HG02759 (cell line): ENCODE data around the gene SCD.

ENCODE experiments used
- ATAC-seq: cut with Tn5 transposase; IDR thresholded peaks from one replicate; pipeline ENCODE4 v1.9.1; 2021; ENCODE audit warnings: mild to moderate bottlenecking, moderate library complexity; ENCODE audit not compliant: unreplicated experiment

SCD gene

DNA sequence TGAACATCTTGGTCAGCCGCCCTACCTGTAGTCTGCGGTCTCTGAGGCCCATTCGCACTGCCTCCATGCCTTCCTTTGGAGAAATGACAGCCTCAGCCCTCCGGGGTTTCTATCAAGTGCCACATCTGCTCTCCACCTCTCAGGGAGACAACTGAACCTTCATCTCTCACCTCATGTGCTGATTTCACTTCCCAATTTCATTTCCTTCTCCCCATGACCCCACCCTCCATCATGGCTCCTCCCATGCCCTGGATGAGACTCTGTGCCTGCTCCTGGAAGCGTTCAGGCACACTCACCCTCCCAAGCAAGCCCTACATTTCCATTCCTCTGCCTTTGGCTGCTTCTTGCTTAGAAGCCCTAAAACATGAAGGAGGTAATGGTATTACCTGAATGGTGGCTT lies 7.8 kb upstream of the SCD start:
- peak; percentile 48 for ATAC-seq

DNA sequence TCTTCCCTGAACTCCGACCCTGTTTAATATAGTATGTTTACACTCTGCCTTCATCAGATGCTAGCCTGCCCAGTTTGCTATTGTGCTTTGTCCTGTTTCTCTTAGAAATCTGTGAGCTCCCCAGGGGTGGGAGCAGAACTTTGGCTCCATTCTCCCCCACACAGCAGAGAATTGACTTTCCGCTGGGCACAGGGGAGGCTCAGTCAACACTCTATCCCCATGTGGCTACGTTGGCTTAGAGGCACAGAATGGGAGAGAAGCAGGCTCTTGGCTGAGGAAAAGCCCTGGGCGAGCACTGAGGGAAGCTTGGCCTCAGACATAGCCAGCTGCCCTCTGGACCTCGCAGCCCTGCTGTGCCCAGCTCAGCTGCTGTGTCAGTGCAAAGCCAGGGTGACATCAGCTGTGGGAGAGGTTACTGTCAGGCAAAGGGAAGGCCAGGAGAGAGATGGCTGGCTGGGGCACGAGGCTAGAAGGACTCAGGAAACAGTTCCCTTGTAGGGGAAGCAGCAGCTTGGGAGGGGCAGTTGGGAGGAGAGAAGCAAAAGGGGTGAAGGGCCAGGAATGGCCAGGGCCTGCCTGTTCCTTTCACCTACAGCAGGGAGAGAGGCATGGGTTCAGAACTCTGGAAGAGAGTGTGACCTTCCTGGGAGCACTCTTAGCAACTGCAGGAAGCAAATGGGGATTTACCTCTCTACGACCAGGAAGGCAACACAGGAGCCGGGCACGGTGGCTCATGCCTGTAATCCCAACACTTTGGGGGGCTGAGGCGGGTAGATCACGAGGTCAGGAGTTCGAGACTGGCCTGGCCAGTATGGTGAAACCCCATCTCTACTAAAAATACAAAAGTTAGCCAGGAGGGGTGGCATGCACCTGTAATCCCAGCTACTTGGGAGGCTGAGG lies 5.8 kb upstream of the SCD start:
- no peak for ATAC-seq

DNA sequence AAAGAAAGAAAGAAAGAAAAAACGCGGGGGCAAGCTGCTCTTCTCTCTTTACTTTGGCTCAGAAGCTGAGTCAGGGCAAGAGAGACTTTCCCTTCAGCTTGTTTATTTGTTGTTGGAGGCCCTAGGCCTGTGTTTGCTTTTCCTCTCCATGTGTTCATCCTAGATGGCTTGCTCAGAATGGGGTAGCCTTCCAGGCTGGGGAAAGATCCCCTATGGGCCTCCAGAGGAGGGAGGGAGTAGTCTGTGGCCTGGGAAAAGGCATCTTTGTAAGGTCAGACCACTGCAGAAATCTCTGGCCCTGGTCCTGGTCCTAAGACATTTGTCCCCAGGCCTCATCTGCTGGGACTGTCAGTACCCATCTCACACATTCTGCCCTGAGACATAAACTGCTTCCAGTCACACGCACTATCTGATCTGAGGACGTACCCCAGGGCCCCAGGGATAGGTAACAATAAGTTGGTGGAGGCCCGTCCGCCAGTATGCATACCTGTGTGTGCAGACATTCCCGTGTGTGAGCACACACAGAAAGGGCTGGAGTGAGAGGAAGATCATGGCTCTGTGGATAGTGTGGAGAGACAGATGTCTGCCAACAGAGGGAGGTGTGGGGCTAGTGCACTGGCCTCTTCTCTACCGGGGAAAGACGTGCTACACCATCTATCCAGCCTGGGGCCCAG lies 4.9 kb upstream of the SCD start:
- ATAC-seq, result no peak

DNA sequence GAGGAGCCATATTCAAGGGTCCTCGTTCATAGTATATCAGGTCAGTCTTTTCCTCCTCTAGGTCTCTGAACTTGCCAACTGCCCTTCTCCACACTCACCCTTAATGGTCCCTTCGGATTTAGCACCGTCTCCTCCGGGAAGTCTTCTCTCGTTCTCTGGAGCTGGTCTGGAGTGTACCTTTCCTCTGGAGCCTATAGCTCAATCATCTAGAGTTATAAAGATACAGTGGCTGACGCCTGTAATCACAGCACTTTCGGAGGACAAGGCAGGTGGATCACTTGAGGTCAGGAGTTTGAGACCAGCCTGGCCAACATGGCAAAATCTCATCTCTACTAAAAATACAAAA lies 4.4 kb upstream of the SCD start:
- ATAC-seq, result no peak

DNA sequence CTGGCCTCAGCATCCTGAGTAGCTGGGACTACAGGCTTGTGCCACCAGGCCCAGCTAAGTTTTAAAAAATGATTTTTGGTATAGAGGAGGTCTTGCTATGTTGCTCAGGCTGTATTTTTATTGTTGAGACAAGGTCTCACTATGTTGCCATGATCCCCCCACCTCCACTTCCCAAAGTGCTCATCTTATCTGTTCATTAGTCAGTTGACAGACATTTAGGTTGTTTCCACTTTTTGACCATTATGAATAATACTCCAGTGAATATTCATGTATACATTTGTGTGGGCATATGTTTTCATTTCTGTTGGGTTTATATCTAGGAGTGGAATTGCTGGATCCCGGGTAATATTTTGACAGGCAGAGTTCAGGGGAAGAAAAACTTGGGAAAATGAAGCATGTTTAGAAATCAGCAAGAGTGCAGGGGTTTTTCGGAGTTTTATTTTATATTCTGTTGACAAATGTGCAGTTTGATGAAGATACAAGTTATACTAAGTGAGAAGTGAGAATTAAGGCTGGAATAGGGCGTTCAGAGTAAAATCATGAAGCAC lies 2.7 kb upstream of the SCD start:
- no peak for ATAC-seq

DNA sequence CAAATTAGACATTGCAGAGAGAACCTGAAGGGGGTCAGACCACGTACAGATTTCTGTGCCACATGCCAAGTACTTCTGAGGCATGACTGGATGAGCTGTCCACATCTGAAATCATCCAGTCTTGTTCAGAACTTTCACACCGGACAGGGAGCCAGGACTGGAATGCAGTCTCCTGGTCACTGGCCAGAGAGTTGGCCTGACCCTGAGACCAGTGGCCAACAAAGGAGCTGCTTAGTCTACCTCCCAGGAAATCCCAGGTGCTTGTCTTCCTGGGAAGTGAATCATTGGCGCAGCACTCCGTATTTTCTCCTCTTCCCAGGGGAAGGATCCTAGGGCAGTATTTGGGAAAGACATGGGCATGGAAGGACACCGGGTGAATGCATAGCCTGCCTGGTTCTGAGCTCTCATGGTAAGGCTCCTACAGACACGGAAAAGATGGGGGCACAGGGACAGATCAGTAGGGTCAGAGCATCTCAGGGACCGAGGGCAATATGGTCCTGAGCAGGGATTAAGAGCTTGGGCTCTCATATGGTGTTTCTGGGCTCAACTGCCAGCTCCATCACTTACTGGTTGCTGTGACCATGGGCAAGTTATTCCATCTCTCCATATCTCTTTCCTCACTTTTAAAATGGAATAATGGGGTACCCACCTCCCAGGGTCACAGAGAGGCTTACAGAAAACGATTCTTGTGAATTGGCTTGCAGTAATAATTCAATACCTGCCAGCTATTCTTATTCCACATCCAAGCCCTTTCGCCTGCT lies 1.3 kb upstream of the SCD start:
- ATAC-seq, result no peak

DNA sequence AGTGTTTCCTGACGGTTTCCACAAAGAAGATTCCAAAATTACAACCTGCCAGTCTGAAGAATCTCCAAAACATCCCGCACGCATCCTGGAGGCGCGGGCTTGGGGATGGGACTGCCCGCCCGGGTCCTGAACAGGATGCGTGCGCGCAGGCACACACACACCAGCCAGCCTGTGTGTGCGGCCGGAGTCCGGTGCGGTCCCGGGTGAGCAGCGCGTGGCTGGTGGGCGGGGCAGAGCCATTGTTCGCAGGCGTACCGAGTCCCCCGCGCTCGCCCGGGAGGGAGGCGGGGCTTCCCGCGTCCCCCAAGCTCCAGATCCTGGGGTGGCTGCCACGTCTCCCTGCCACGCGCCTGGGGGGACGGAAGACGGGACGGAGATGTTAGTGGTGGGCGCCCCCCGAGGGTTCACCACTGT lies 675 bp upstream of the SCD start:
- ATAC-seq, result peak; percentile 62

DNA sequence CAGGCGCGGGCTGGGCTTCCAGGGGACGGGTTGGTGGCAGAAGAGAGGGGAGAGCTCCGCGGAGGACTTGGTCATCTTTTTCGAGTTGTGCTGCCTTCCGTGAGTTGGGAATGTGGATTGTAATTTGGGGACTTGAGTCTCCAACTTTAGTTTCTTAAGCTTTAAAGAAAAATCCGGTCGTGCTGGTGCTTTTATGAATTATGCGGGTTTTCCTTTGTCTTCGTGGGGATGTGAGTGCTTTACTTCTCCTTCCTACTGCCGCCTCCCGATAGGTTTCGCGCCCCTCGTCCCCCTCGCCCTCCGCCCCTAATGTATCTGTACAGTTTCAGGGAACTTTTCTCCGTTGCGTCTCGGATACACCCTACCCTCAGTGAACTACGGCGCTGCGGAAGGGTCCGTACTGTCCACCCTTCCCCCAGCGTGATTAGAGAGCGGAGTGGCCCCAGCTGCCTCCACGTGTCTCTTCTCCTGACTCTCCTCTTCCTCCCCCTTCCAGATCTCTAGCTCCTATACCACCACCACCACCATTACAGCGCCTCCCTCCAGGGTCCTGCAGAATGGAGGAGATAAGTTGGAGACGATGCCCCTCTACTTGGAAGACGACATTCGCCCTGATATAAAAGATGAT lies 649 bp downstream of the SCD start:
- no peak for ATAC-seq

DNA sequence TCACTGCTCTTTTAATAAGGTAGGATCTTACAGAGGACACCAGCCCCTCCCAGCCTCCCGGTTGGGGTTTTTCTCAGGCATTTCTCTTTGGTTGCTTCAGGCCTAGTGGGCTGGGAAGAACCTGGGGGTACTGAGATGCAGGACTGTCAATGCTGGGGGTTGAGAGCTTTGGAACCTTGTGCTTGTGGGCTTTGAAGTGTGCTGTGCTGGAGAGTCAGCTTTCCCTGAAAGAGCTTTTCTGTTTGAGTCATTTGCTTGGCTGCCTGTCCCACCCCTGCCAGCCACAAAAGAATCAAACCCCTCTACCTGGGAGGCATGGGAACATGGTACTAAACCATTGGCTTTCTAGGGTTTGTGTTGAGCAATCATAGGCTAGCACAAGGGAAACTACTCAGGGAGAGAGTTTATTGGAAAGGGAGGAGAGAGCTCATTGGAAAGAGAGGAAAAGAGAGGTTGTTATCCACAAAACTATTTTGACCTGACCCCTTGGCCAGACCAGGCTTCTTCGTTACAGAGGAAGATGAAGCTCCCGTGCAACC lies 1.4 kb downstream of the SCD start:
- ATAC-seq, result no peak

DNA sequence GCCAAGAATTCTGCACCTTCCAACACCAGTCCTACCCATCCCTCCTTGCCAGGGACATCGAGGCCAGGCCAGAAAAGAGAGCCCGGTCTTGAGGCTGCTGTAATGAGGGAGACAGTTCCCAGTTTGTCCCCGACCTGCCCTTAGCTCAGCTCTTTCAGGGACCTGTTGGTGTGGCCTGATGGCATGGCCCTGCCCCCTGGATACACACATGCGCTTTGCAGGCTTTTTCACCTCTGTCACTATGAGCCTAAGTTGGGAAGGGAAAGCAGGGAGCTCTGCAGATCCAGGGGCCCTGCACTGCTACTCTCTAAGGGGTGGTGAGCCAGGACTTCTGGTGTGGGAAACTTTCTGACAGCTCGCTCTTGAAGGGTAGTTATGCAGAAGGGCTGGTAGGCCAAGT lies 2.1 kb downstream of the SCD start:
- no peak for ATAC-seq

DNA sequence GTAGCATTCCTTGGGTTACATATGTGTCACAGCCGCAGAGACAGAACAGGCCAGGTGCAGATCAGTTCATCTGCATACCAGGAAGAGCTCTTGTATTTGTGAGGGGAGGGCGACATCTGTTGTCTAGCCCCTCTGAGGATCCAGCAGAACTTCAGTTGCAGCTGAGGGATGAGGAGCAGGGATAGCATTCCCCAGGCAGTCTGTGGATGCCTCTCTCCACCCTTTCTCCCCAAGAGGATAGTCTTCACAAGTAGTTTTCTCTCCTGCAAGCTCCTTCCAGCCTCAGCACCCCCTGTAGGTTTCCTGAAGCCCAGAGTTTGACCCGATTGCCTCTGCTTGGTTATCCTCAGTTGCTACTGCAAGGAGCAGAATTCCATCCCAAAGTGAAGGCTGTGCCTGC lies 2.6 kb downstream of the SCD start:
- no peak for ATAC-seq

DNA sequence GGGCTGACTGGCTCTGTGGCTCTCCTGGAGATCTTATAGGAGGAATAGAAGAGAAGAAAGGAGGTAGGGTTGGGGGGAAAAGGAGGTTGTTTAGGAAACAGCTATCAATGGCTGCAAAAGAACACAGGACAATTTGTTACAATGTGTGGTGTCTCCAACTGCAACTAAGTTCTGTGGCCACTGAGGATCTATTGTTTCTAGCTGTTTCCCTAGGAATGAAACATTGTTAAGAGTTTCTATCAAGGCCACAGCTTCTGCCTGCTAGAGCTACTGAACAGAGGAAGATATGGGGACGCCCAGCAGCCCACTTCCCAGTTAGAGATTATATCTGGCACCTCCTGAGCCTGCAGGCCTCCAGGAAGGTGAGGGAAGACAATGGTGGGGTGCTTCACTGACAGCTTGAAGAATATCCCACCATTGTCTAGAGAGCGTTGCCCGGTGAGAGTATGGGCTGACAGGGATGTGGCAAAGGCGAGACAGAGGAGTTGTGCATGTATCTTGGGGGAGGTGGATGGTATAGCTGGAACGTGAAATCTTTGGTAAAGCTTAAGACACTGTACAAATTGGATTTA lies 4.0 kb downstream of the SCD start:
- ATAC-seq, result no peak

DNA sequence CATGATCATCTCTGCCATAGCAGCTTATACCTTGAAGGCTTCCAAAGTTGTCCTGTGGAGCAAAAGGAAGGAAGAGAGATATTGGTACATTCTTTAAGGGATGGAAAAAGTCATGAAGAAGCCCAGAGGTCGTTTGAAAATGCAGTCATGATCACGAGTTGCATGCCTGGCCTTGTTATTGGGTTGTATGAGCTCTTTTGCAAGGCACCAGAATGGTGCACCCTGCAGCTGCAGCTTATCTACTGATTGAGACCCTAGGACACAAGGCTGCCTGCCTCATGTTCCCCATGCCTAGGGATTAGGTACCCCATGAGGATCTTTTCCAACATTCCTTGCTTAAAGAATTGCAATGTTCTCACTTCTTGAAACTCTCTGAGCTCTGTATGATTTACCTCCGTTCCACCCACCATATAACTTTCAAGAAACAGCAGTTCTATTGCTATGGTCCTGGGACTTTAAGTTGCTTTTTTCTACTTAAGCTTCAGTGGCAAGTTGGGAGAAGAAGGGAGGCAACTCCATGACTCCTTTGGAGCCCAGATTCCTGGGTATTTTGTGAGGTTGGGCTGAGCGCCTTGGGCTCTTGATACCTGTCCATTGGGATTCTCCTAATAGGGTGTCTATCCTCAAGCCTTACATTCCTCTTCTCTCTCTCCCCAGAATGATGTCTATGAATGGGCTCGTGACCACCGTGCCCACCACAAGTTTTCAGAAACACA lies 6.9 kb downstream of the SCD start:
- no peak for ATAC-seq

DNA sequence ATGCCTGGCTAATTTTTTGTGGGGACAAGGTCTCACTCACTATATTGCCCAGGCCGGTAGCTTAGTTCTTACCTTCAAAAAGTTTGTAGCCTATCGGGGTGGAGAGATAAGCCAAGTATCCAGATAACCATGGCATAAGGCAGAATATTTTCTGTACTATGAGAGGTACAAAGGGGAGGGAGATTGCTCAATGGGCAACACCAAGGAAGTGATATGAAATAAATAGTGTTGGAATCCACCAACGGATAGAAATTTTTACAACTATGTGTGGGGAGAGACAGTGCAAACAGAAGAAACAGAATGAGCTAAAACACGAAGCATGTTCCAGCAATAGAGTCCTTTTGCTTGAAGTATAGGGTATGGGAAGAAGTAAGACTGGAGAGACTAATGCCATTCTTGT lies 8.1 kb downstream of the SCD start:
- no peak for ATAC-seq

DNA sequence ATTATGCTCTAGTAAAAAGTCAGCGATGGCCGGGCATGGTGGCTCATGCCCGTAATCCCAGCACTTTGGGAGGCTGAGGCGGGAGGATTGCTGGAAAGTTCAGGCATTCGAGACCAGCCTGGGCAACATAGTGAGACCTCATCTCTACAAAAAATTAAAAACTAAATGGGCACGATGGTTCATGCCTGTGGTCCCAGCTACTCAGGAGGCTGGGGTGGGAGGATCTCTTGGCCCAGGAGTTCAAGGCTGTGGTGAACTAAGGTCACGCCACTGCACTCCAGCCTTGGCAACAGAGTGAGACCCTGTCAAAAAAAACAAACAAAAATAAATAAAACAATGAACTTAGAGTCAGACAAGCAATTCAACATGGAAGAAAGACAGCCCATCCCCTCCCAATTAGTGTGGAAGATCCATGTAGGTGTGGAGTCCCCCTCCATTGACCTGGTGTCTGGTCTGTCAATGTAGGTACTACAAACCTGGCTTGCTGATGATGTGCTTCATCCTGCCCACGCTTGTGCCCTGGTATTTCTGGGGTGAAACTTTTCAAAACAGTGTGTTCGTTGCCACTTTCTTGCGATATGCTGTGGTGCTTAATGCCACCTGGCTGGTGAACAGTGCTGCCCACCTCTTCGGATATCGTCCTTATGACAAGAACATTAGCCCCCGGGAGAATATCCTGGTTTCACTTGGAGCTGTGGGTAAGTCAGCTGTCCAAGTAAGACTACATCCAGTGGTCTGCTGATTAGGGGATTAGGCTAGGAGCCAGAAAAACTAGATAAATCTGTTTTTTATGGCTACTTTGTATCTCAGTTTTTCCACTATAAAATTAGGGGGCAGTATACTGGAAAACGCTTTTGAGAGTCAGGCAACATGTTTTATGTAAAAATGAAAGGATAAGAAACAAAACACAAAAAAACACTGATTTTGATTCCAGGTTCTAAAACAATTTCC lies 9.3 kb downstream of the SCD start:
- no peak for ATAC-seq

DNA sequence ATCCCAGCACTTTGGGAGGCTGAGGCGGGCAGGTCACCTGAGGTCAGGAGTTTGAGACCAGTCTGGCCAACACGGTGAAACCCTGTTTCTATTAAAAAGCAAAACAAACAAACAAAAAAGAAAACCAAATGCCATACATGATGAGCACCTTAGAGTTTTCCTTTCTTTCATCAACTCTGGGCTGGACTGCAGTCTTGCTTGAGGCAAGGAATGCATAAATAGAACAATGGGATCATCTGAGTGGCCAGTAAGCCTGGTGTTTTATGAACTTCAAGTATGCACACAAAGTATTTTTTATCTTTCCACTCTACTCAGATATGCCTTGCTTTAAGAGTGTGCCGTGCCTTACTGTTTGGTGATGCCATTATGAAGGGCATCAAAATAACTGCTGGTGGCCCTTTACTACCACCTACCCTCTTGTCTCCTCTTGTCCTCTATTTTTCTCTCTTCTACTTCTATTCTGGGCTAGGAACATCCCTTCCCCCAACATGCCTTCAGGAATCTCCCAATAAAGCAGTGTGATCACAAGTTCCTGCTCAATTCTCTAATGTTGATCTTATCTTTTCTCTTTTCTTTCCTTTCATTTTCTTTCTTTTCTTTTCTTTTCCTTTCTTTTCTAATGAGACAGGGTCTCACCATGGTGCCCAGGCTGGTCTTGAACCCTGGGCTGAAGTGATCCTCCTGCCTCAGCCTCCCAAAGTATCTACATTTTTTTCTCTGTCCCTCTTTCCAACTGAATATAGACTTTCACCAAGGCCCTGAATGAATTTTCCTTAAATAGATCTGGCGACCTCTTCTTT lies 10.2 kb downstream of the SCD start:
- ATAC-seq, result no peak

DNA sequence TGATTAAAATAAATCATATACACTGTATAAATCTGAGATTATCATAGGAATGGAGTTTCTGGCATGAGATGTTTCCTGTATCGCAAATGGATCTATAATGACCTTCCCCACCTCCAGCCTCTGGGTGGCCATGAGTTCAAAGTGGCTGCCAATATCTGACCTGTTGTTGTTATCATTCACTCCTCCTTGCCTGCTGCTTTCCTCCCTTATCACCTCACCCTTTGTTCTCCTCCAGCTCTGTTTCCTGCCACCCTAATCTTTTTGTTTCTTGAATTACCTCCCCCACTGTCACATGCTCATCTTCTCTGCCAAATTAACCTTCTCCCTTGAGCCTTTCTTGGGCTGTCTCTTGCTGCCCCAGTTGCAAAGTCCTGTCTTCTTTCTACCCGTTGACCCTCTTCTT lies 12.0 kb downstream of the SCD start:
- no peak for ATAC-seq
